ENCODE data around the gene ANXA4.

ANXA4 gene

GRCh38 chr2:69745035-69745434, 3.1 kb downstream of the ANXA4 start:
- no peak overlapping the region for H3K4me3 ChIP-seq (replicated peaks; ENCODE audit: low read depth, low read length)
- DNase-seq (ENCODE audit: extremely low read depth, low read depth), result no peak
- TF ChIP-seq CTCF (IDR thresholded peaks at IDR 0.05; ENCODE audit: low read depth, low read length, missing control alignments), result no peak

GRCh38 chr2:69750246-69750645, 8.3 kb downstream of the ANXA4 start:
- TF ChIP-seq CTCF (IDR thresholded peaks at IDR 0.05; ENCODE audit: low read depth, low read length, missing control alignments), result no peak
- no peak overlapping the region for H3K4me3 ChIP-seq (replicated peaks; ENCODE audit: low read depth, low read length)
- DNase-seq (ENCODE audit: extremely low read depth, low read depth), result no peak

DNA sequence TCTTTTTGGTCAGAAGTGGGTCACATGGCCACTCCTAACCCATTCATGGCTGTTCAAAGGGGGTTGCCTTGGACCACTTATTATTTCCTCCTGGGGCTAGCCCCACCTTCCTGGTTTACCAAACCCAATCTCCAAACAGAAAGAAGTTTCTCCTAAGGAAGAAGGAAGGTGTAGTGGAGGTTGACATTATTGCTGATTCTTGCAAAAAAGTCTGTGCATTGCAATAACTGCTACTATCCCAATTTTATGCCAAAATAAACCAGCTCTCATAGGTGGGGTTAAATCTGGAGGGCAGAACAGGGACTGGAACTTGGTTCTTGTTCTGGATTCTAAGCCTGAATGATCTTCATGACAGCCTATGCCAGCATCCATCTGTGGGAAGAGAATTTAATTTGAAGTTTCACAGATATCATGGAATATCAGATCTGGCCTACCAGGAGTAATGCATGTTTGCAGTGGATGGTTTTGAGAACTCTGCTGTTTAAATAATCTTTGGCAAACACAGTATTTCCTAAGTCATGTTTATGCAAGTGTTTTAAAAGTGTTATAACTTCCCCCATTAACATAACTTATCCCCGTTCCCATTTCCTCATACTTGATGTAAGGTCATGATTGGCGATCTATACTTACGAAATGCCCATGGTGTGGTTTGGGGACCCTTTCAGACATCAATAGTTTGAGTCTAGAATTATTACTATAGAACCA, 11.9 kb downstream of the ANXA4 start:
- DNase-seq (ENCODE audit: extremely low read depth, low read depth), result no peak
- no peak overlapping the region for H3K4me3 ChIP-seq (replicated peaks; ENCODE audit: low read depth, low read length)
- TF ChIP-seq CTCF (IDR thresholded peaks at IDR 0.05; ENCODE audit: low read depth, low read length, missing control alignments), result no peak

DNA sequence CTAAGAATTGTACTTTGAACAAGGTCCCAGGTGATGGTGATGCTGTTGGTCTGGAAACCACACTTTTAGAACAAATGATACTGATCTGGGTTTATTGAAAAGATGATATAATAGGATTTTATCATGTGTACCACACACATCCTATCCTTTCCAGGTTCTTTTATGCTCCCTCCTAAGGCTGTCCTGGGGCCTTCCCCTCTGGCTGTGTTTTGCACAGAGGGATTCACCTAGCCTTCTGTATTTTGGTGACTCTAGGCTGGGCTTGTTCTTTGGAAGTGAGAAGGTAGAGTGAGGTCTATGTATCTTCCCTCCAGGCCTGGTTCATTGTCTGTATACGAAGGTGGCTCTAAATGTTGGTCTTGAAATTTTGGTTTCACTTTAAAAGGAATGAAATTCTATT, 12.7 kb downstream of the ANXA4 start:
- no peak for TF ChIP-seq CTCF (IDR thresholded peaks at IDR 0.05; ENCODE audit: low read depth, low read length, missing control alignments)
- no peak for DNase-seq (ENCODE audit: extremely low read depth, low read depth)
- H3K4me3 ChIP-seq (replicated peaks; ENCODE audit: low read depth, low read length), result no peak overlapping the region

- DNase-seq (ENCODE audit: extremely low read depth, low read depth), result no peak
- no peak for TF ChIP-seq CTCF (IDR thresholded peaks at IDR 0.05; ENCODE audit: low read depth, low read length, missing control alignments)
- no peak overlapping the region for H3K4me3 ChIP-seq (replicated peaks; ENCODE audit: low read depth, low read length)
Measured at GRCh38 chr2:69755862-69756467, 14.0 kb downstream of the ANXA4 start.

- TF ChIP-seq CTCF (IDR thresholded peaks at IDR 0.05; ENCODE audit: low read depth, low read length, missing control alignments), result no peak
Measured at GRCh38 chr2:69762025-69762424, 20.1 kb downstream of the ANXA4 start.

More at GRCh38 chr2:69762025-69762424, 20.1 kb downstream of the ANXA4 start:
- no peak overlapping the region for H3K4me3 ChIP-seq (replicated peaks; ENCODE audit: low read depth, low read length)
- DNase-seq (ENCODE audit: extremely low read depth, low read depth), result no peak

Measured in HFF-Myc (cell line).